Breast epithelium (tissue), 3 donors: ENCODE results near the gene PDGFD.

Experiments
- POLR2AphosphoS5 ChIP-seq, 3 donors: sonication (generic); formaldehyde crosslinking; IDR thresholded peaks; one replicate each; pipeline ENCODE4 v1.6.1; 2017; ENCODE audit warnings: antibody characterized with exemption in 3 of 3
- TF ChIP-seq, protein P1 (sequence below), 3 donors: fragments of 450-650 bp; IDR thresholded peaks; one replicate each; pipeline ENCODE4 v1.5.1; 2016 to 2017; ENCODE audit warnings: antibody characterized with exemption in 3 of 3, mild to moderate bottlenecking in 3 of 3, moderate library complexity in 3 of 3

DNA sequence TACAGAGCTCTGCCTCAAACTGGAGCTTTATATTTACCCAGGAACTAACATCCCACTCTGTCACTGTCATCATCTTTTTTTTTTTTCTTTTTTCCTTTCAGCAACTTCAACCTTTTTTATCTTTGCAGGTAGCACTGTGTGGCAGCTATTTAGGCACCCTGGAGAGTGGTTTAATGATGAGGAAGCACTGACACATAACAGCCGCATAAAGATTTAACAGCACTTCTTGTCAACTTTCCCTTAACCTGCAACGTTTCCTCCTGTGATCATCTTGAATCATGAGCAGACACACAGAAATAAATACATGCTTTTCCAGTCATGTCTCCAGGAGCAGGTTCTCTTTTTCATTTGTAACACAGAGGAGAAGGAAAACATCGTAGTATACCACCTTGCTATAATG lies 34.8 kb downstream of the PDGFD start:
- TF ChIP-seq, protein P1, sequence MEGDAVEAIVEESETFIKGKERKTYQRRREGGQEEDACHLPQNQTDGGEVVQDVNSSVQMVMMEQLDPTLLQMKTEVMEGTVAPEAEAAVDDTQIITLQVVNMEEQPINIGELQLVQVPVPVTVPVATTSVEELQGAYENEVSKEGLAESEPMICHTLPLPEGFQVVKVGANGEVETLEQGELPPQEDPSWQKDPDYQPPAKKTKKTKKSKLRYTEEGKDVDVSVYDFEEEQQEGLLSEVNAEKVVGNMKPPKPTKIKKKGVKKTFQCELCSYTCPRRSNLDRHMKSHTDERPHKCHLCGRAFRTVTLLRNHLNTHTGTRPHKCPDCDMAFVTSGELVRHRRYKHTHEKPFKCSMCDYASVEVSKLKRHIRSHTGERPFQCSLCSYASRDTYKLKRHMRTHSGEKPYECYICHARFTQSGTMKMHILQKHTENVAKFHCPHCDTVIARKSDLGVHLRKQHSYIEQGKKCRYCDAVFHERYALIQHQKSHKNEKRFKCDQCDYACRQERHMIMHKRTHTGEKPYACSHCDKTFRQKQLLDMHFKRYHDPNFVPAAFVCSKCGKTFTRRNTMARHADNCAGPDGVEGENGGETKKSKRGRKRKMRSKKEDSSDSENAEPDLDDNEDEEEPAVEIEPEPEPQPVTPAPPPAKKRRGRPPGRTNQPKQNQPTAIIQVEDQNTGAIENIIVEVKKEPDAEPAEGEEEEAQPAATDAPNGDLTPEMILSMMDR (IDR thresholded peaks at IDR 0.05), result no peak
- no peak for TF ChIP-seq POLR2AphosphoS5 (IDR thresholded peaks at IDR 0.05)
